ENCODE data around the gene ASCL2.

ASCL2 gene

GRCh38 chr11:2234963-2235362 is 35.4 kb downstream of the ASCL2 start:
- DNase-seq (ENCODE audit: low read depth in 2 of 2), result no peak

GRCh38 chr11:2233693-2234455 is 36.5 kb downstream of the ASCL2 start:
- DNase-seq (ENCODE audit: low read depth in 2 of 2), result no peak

GRCh38 chr11:2229713-2230297 is 40.6 kb downstream of the ASCL2 start:
- DNase-seq (ENCODE audit: low read depth in 2 of 2), result no peak

DNA sequence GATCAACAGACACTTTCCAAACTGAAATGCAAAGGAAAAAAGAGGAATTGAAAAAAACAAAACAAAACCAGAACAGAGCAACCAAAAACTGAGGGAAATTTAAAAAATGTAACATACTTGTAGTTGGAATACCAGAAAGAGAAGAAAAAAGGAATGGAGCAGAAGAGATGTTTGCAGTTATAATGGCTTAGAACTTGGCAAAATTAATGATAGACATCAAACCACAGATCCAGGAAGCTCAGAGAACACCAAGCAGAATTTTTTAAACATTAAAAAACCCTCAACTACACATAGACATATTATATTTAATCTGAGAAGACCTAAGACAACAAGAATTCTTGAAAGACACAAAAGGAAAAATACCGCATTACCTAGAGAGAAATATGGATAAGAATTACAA is 46.1 kb downstream of the ASCL2 start:
- no peak for DNase-seq (ENCODE audit: low read depth in 2 of 2)

- no peak for DNase-seq (ENCODE audit: low read depth in 2 of 2)
These were observed 47.1 kb downstream of the ASCL2 start for GRCh38 chr11:2223153-2223794.

DNA sequence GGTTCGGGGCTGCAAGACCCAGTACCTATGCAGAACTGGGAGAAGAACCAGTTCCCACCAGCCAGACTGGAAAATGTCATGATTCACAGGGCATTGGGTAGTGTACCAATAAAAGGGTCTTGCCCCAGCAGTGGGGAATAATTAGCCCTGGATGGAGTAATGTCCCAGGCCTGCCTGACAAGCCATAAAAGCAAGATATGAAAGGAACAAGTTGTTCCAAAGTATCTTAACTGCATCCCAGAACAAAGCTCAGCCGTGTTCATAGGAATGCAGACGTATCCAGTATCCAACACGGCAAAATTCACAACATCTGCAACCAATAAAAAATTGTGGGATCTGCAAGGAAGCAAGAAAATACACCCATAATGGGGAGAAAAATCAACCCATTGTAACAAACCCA is 47.9 kb downstream of the ASCL2 start:
- no peak for DNase-seq (ENCODE audit: low read depth in 2 of 2)

- no peak for DNase-seq (ENCODE audit: low read depth in 2 of 2)
These were observed 48.8 kb downstream of the ASCL2 start for GRCh38 chr11:2221591-2221990.

- no peak for DNase-seq (ENCODE audit: low read depth in 2 of 2)
These were observed 49.4 kb downstream of the ASCL2 start for GRCh38 chr11:2221024-2221423.

- no peak for DNase-seq (ENCODE audit: low read depth in 2 of 2)
These were observed 50.1 kb downstream of the ASCL2 start for GRCh38 chr11:2220173-2220771.

GRCh38 chr11:2219318-2220017 is 50.9 kb downstream of the ASCL2 start:
- DNase-seq (ENCODE audit: low read depth in 2 of 2), result no peak

Data from stimulated activated CD4-positive, alpha-beta T cell treated with anti-CD3 and anti-CD28 coated beads, Interleukin-1b, Interleukin-23, amount 100 ng/mL, for 4 hours (primary cell).